H1 (cell line): ENCODE measurements around the gene HDAC10. TPM values are rescaled to one million over a fixed set of nuclear protein-coding genes. Genes with fewer than 3 reads are reported as not detected.

ENCODE experiments used
- CBX8 ChIP-seq: fragments of 300-800, 300-1000 bp; sonication (generic); IDR thresholded peaks from 2 replicates; pipeline ENCODE4 v1.7.1; 2016; ENCODE audit warnings: low read depth, low read length, borderline replicate concordance
- CHD1 ChIP-seq: IDR thresholded peaks from 2 replicates; pipeline ENCODE4 v1.6.1; 2012; ENCODE audit warnings: low read depth, low read length, improper control_type of control experiment
- HDAC2 ChIP-seq, 2 experiments: fragments of 300-600 bp in 1 of 2; sonication (generic) in 1 of 2; IDR thresholded peaks; 2 replicates each; pipeline ENCODE4 v1.6.1; 2011 to 2012; ENCODE audit warnings: low read depth in 2 of 2, low read length in 2 of 2, mild to moderate bottlenecking in 2 of 2, moderate library complexity in 2 of 2, borderline replicate concordance in 1 of 2, inconsistent platforms in 1 of 2
- POU5F1 ChIP-seq: IDR thresholded peaks from 2 replicates; pipeline ENCODE4 v1.6.1; 2011; ENCODE audit warnings: low read depth, mild to moderate bottlenecking, low read length, moderate library complexity
- SIRT6 ChIP-seq: IDR thresholded peaks from one replicate; pipeline ENCODE4 v1.7.1; 2012; ENCODE audit warnings: low read length, inconsistent platforms
- TCF12 ChIP-seq: IDR thresholded peaks from 2 replicates; pipeline ENCODE4 v1.6.1; 2011; ENCODE audit warnings: low read depth, mild to moderate bottlenecking, low read length
- YY1 ChIP-seq: IDR thresholded peaks from 2 replicates; pipeline ENCODE4 v1.6.1; 2011; ENCODE audit warnings: low read depth, mild to moderate bottlenecking, low read length
- polyA plus RNA-seq, 7 experiments: library from polyadenylated mRNA; depleted of rRNA in 3 of 7; stranded (reverse) in 5 of 7; unstranded in 2 of 7; fragments of >200 nt in 5 of 7; fragments of 200-250 nt in 2 of 7; gene quantifications; 1 replicate in 5 of 7; 2 replicates in 1 of 7; 4 replicates in 1 of 7; pipeline versions ENCODE4 v1.2.1 to v1.2.3, GENCODE V29; 2011 to 2013; ENCODE audit warnings: missing spikeins in 2 of 7, mixed read lengths in 2 of 7
- total RNA-seq: library from RNA; stranded (reverse); fragmentation: NEBNext Ultra II Directional; extraction: Animal tissue kit (Norgen Biotek cat#: 25700); gene quantifications from 2 replicates; pipeline ENCODE4 v1.2.1, GENCODE V29; 2021

HDAC10 gene
- total and polyA plus RNA-seq, 2 of the 8 experiments (the other 6 are each of a cell fraction or from before 2014, with no cell fraction given): 11.2 to 26.4 TPM

- TF ChIP-seq CBX8: no peak
- no peak for TF ChIP-seq CHD1
- TF ChIP-seq TCF12: no peak
- TF ChIP-seq HDAC2 (IDR thresholded peaks at IDR 0.05; ENCODE audit: borderline replicate concordance in 1 of 2, low read depth in 2 of 2, low read length in 2 of 2): no peak
- TF ChIP-seq POU5F1: no peak
- no peak for TF ChIP-seq SIRT6
- no peak for TF ChIP-seq YY1
Observed at GRCh38 chr22:50274771-50275170, 23.7 kb upstream of the HDAC10 start (continued).
